Coronary artery (tissue), 2 donors: ENCODE results near the gene ITGAE.

Experiments
- DNase-seq: peaks from one replicate; pipeline ENCODE4 v3.0.0-alpha.2; 2017; ENCODE audit warnings: low spot score
- H3K27ac ChIP-seq, 2 donors: fragments of 200-600 bp; sonication (generic); one replicate each; pipeline ENCODE4 v1.5.1; 2016 to 2019
- H3K4me3 ChIP-seq: fragments of 200-600 bp; sonication (generic); 2 replicates; pipeline ENCODE4 v1.5.1; 2016; ENCODE audit warnings: mild to moderate bottlenecking, moderate library complexity
- CTCF ChIP-seq: fragments of 200-600 bp; sonication (generic); IDR thresholded peaks from one replicate; pipeline ENCODE4 v1.5.1; 2019; ENCODE audit warnings: antibody characterized with exemption

The ITGAE gene

DNA sequence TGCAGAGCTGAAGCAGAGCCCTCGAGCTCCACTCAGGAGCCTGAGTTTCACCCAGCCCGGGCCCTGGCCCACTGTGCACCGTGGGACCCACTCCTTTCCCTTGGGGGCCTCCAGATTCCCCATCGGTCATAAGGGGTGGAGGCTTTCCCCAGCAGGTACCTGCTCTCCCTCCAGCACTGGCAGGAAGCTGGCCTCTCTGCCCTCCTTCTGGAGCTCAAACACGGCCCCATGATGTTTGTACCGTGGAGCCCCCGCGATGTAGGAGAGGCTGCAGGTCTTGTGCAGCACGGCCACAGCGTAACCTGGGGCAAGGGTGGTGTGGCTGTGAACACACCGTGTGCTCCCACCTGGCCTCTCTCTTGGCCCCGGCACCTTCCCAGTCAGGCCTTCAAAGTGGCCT lies 47.4 kb downstream of the ITGAE start:
- DNase-seq = no peak
- Histone ChIP-seq H3K4me3 (no peak overlapping the region), H3K27ac (no peak overlapping the region)
- TF ChIP-seq CTCF = no peak

DNA sequence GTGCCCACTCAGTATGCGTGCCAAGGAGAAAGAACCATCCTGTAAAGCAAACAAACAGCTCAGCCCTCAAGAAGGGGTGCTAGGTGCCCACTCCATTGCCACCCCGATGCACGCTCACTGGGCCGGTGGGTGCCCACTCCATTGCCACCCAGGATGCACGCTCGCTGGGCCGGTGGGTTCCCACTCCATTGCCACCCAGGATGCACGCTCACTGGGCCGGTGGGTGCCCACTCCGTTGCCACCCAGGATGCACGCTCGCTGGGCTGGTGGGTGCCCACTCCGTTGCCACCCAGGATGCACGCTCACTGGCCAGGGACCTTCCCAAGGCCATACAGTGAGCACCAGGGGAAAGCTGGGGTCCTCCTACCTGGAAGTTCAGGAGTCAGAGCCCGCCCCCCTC lies 49.2 kb downstream of the ITGAE start:
- no peak for DNase-seq
- Histone ChIP-seq H3K27ac (no peak overlapping the region), H3K4me3 (no peak overlapping the region)
- no peak for TF ChIP-seq CTCF

- no peak overlapping the region for H3K27ac ChIP-seq
- no peak overlapping the region for H3K4me3 ChIP-seq
- DNase-seq = no peak
- no peak for TF ChIP-seq CTCF
These were observed 50.1 kb downstream of the ITGAE start for GRCh38 chr17:3750926-3751325.

GRCh38 chr17:3750296-3750695 lies 50.7 kb downstream of the ITGAE start:
- no peak overlapping the region for H3K4me3 ChIP-seq
- DNase-seq = no peak
- H3K27ac ChIP-seq = no peak overlapping the region
- no peak for TF ChIP-seq CTCF

GRCh38 chr17:3748576-3748975 lies 52.4 kb downstream of the ITGAE start:
- Histone ChIP-seq H3K27ac (no peak overlapping the region), H3K4me3 (no peak overlapping the region)
- no peak for TF ChIP-seq CTCF
- no peak for DNase-seq

DNA sequence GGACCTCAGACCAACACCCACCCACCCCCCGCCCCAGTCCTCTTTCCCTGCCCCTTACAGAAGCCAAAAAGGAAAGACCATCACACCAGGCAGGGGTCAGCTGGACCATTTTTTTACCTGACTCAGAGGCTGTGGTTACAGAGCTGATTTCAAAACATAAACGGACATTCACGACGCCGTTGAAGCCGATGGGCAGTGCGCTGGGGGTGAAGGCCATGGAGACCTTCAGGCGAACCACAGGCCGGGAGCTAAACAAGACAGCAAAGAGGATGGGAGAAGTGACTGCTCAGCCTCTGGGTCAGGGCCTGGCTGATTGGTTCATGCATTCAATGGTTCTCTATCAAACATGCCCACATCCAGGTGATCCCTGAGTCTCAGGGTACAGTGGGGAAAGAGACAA lies 53.2 kb downstream of the ITGAE start:
- H3K4me3 ChIP-seq = no peak overlapping the region
- TF ChIP-seq CTCF = no peak
- DNase-seq = no peak
- no peak overlapping the region for H3K27ac ChIP-seq

DNA sequence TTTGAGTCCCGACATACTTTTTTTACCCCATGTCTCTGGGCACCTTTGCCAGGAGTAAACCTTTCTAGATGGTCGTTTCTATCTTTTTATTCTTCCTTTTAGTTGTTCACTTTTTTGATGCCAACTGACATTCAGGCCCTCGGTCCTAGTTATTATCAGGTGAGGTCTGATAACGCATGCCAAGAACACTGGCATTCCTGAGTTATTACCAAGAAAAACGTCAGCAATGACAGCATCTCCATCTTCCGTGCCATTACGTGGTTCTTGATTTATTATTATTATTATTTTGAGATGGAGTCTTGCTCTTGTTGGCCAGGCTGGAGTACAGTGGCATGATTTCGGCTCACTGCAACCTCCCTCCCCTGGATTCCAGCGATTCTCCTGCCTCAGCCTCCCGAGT lies 55.9 kb downstream of the ITGAE start:
- no peak overlapping the region for H3K27ac ChIP-seq
- TF ChIP-seq CTCF = no peak

More for the DNA sequence above, 55.9 kb downstream of the ITGAE start:
- DNase-seq = no peak
- H3K4me3 ChIP-seq = no peak overlapping the region
